H9 (cell line): Measurements from ENCODE around the gene TXNRD1. TPM values are rescaled to one million over a fixed set of nuclear protein-coding genes. Genes with fewer than 3 reads are reported as not detected.

Experiments used
- DNase-seq: peaks from one replicate; pipeline ENCODE4 v3.0.0-alpha.2; 2017
- H2AFZ ChIP-seq: one replicate; pipeline ENCODE4 v1.6.1; 2013; ENCODE audit warnings: mild to moderate bottlenecking, low read length, control low read depth, moderate library complexity
- H2AK5ac ChIP-seq: 2 replicates; pipeline ENCODE4 v1.6.1; 2013; ENCODE audit warnings: low read length, control low read depth, mixed read lengths; ENCODE audit not compliant: insufficient read length
- H2BK120ac ChIP-seq: one replicate; pipeline ENCODE4 v1.6.1; 2013; ENCODE audit warnings: low read depth, mild to moderate bottlenecking, low read length, control low read depth, inconsistent platforms; ENCODE audit not compliant: poor library complexity, severe bottlenecking
- H2BK12ac ChIP-seq: 2 replicates; pipeline ENCODE4 v1.6.1; 2013; ENCODE audit warnings: low read length, control low read depth, mixed read lengths, low read depth; ENCODE audit not compliant: insufficient read length
- H2BK15ac ChIP-seq: 2 replicates; pipeline ENCODE4 v1.6.1; 2013; ENCODE audit warnings: low read depth, low read length, control low read depth
- H2BK20ac ChIP-seq: one replicate; pipeline ENCODE4 v1.6.1; 2013; ENCODE audit warnings: low read depth, mild to moderate bottlenecking, low read length, control low read depth, inconsistent platforms; ENCODE audit not compliant: poor library complexity, severe bottlenecking
- H2BK5ac ChIP-seq: 2 replicates; pipeline ENCODE4 v1.6.1; 2013; ENCODE audit warnings: low read length, control low read depth, mixed read lengths; ENCODE audit not compliant: insufficient read length
- H3K14ac ChIP-seq: 2 replicates; pipeline ENCODE4 v1.6.1; 2013; ENCODE audit warnings: low read length, control low read depth; ENCODE audit not compliant: insufficient read depth
- H3K18ac ChIP-seq: 2 replicates; pipeline ENCODE4 v1.6.1; 2013; ENCODE audit warnings: low read depth, mild to moderate bottlenecking, mixed read lengths, low read length, control low read depth; ENCODE audit not compliant: insufficient read length
- H3K23ac ChIP-seq: 2 replicates; pipeline ENCODE4 v1.6.1; 2013; ENCODE audit warnings: low read length, control low read depth, mixed read lengths, low read depth; ENCODE audit not compliant: insufficient read length
- H3K23me2 ChIP-seq: 2 replicates; pipeline ENCODE4 v1.6.1; 2013; ENCODE audit warnings: low read depth, mild to moderate bottlenecking, mixed read lengths, low read length, control low read depth; ENCODE audit not compliant: insufficient read length, poor library complexity, severe bottlenecking
- H3K27ac ChIP-seq: 2 replicates; pipeline ENCODE4 v1.5.1; 2013; ENCODE audit warnings: low read length, control low read depth, mixed read lengths, low read depth; ENCODE audit not compliant: insufficient read length
- H3K27me3 ChIP-seq: 2 replicates; pipeline ENCODE4 v1.6.1; 2013; ENCODE audit warnings: low read length, control low read depth, inconsistent platforms; ENCODE audit not compliant: insufficient read depth
- H3K4ac ChIP-seq: 2 replicates; pipeline ENCODE4 v1.6.1; 2013; ENCODE audit warnings: low read depth, mild to moderate bottlenecking, control low read depth, inconsistent platforms, low read length, moderate library complexity
- H3K4me1 ChIP-seq: 2 replicates; pipeline ENCODE4 v1.6.1; 2013; ENCODE audit warnings: low read length, control low read depth, inconsistent platforms; ENCODE audit not compliant: insufficient read depth
- H3K4me2 ChIP-seq: 2 replicates; pipeline ENCODE4 v1.6.1; 2013; ENCODE audit warnings: low read length, control low read depth, mixed read lengths; ENCODE audit not compliant: insufficient read length, insufficient read depth
- H3K56ac ChIP-seq: 2 replicates; pipeline ENCODE4 v1.6.1; 2013; ENCODE audit warnings: low read depth, mild to moderate bottlenecking, mixed read lengths, low read length, control low read depth; ENCODE audit not compliant: insufficient read length
- H3K79me1 ChIP-seq: 2 replicates; pipeline ENCODE4 v1.6.1; 2013; ENCODE audit warnings: low read depth, mild to moderate bottlenecking, moderate library complexity, low read length, control low read depth, inconsistent platforms; ENCODE audit not compliant: insufficient read depth, poor library complexity, severe bottlenecking
- H3K79me2 ChIP-seq: 2 replicates; pipeline ENCODE4 v1.6.1; 2013; ENCODE audit warnings: low read length, control low read depth, inconsistent platforms; ENCODE audit not compliant: insufficient read depth
- H3K9ac ChIP-seq: 2 replicates; pipeline ENCODE4 v1.6.1; 2013; ENCODE audit warnings: low read length, control low read depth, mixed read lengths; ENCODE audit not compliant: insufficient read length; ENCODE audit errors: extremely low read depth
- H3K9me3 ChIP-seq: one replicate; pipeline ENCODE4 v1.6.1; 2013; ENCODE audit warnings: low read depth, low read length, inconsistent platforms; ENCODE audit not compliant: control insufficient read depth
- H3T11ph ChIP-seq: one replicate; pipeline ENCODE4 v1.6.1; 2013; ENCODE audit warnings: mild to moderate bottlenecking, low read length, control low read depth, inconsistent platforms
- H4K20me1 ChIP-seq: one replicate; pipeline ENCODE4 v1.6.1; 2013; ENCODE audit not compliant: control insufficient read depth, insufficient read length, insufficient read depth
- H4K5ac ChIP-seq: 2 replicates; pipeline ENCODE4 v1.6.1; 2013; ENCODE audit warnings: low read depth, mild to moderate bottlenecking, mixed read lengths, low read length, control low read depth; ENCODE audit not compliant: insufficient read length
- H4K8ac ChIP-seq: replicated peaks from 2 replicates; pipeline ENCODE4 v1.6.1; 2013; ENCODE audit warnings: low read length, control low read depth, mixed read lengths, low read depth; ENCODE audit not compliant: insufficient read length
- H4K91ac ChIP-seq: 2 replicates; pipeline ENCODE4 v1.6.1; 2013; ENCODE audit warnings: low read depth, mild to moderate bottlenecking, moderate library complexity, mixed read lengths, low read length, control low read depth; ENCODE audit not compliant: insufficient read length
- H3K27ac Mint-ChIP-seq, 3 experiments: 2 replicates in 2 of 3; 3 replicates in 1 of 3; pipeline ENCODE4 v1.8.0; 2020 to 2021; ENCODE audit warnings: mixed read lengths in 3 of 3, mild to moderate bottlenecking in 1 of 3, moderate library complexity in 1 of 3
- H3K27me3 Mint-ChIP-seq: 2 replicates; pipeline ENCODE4 v1.8.0; 2021; ENCODE audit warnings: low read depth, mild to moderate bottlenecking, moderate library complexity, mixed read lengths
- H3K36me3 Mint-ChIP-seq, 3 experiments: 2 replicates in 2 of 3; 3 replicates in 1 of 3; pipeline ENCODE4 v1.8.0; 2020 to 2021; ENCODE audit warnings: low read depth in 3 of 3, mixed read lengths in 3 of 3; ENCODE audit not compliant: insufficient read depth in 1 of 3
- H3K4me1 Mint-ChIP-seq, 2 experiments: 2 replicates each; pipeline ENCODE4 v1.8.0; 2020; ENCODE audit warnings: mixed read lengths in 2 of 2
- H3K4me3 Mint-ChIP-seq, 2 experiments: 2 replicates in 1 of 2; 3 replicates in 1 of 2; pipeline ENCODE4 v1.8.0; 2020 to 2021; ENCODE audit warnings: mild to moderate bottlenecking in 2 of 2, mixed read lengths in 2 of 2, moderate library complexity in 1 of 2
- H3K9me3 Mint-ChIP-seq, 2 experiments: 2 replicates in 1 of 2; 3 replicates in 1 of 2; pipeline ENCODE4 v1.8.0; 2020; ENCODE audit warnings: mild to moderate bottlenecking in 2 of 2, mixed read lengths in 2 of 2, moderate library complexity in 1 of 2
- CTCF ChIP-seq: fragments of 200-600 bp; sonication (generic); conservative IDR thresholded peaks from 3 replicates; pipeline ENCODE4 v1.8.0; 2021; ENCODE audit warnings: antibody characterized with exemption, mild to moderate bottlenecking
- WGBS: extraction: QIAGEN DNeasy Blood & Tissue Kit; methylation state at CpG from one replicate; pipeline ENCODE4 v1.1.7; 2013; ENCODE audit warnings: missing lambda C conversion rate, low lambda C conversion rate, mixed read lengths; ENCODE audit not compliant: insufficient read length; ENCODE audit errors: extremely low coverage; 5-methylcytosine and 5-hydroxymethylcytosine counted together
- total RNA-seq: library from RNA; stranded (reverse); gene quantifications from 2 replicates; pipeline ENCODE4 v1.2.1, GENCODE V29; 2021

The TXNRD1 gene
- total RNA-seq, 1 experiment from 2014 or later = 100 TPM

GRCh38 chr12:104354868-104355570 is 139.4 kb downstream of the TXNRD1 start:
- H2BK12ac ChIP-seq = no peak overlapping the region
- no peak overlapping the region for H3K18ac ChIP-seq
- H3T11ph ChIP-seq = no peak overlapping the region
- Mint-ChIP-seq H3K4me1 (peaks cover 19 to 21% of the 10 kb centered on the region in 2 experiments), H3K27me3 (no peaks in the 10 kb centered on the region; the same call in 1 of the 2 replicates), H3K27ac (no peak overlapping the region), H3K9me3 (no peaks in the 10 kb centered on the region), H3K36me3 (peaks cover 2 to 5% (median 4%) of the 10 kb centered on the region in 3 experiments; a peak in 5 of 7 replicates), H3K4me3 (no peak overlapping the region)
- H3K23me2 ChIP-seq = no peaks in the 10 kb centered on the region
- peaks cover 9% of the 10 kb centered on the region for H3K4me1 ChIP-seq
- no peaks in the 10 kb centered on the region for H4K20me1 ChIP-seq
- DNase-seq = peak; percentile 7
- H2AK5ac ChIP-seq = no peak overlapping the region
- H2BK120ac ChIP-seq = no peak overlapping the region
- no peak overlapping the region for H2BK5ac ChIP-seq
- H3K14ac ChIP-seq = no peak overlapping the region
- H3K23ac ChIP-seq = no peak overlapping the region
- no peak overlapping the region for H3K4me2 ChIP-seq
- no peak overlapping the region for H4K5ac ChIP-seq
- H4K91ac ChIP-seq = no peak overlapping the region
- H3K27me3 ChIP-seq = no peaks in the 10 kb centered on the region
- H3K56ac ChIP-seq = no peak overlapping the region
- H3K9me3 ChIP-seq = no peaks in the 10 kb centered on the region
- no CpG with 5 or more reads among the region's 7 CpGs for WGBS
- no peak overlapping the region for H2AFZ ChIP-seq
- no peak overlapping the region for H4K8ac ChIP-seq
- H2BK20ac ChIP-seq = no peak overlapping the region
- H3K79me1 ChIP-seq = no peaks in the 10 kb centered on the region
- no peaks in the 10 kb centered on the region for H3K79me2 ChIP-seq
- no peak overlapping the region for H3K27ac ChIP-seq
- TF ChIP-seq CTCF = no peak
- H2BK15ac ChIP-seq = no peak overlapping the region
- H3K4ac ChIP-seq = no peak overlapping the region
- H3K9ac ChIP-seq = no peak overlapping the region
